Thyroid gland (tissue), 4 donors: ENCODE data around the gene PLA2G4D.

ENCODE experiments used
- POLR2A ChIP-seq, 2 donors: fragments of 450-650 bp; IDR thresholded peaks; one replicate each; pipeline ENCODE4 v1.6.1; 2017; ENCODE audit warnings: antibody characterized with exemption in 2 of 2, mild to moderate bottlenecking in 2 of 2, moderate library complexity in 1 of 2
- TF ChIP-seq, protein P1 (sequence below), 6 experiments: fragments of 200-600 bp in 3 of 6; fragments of 450-650 bp in 3 of 6; sonication (generic) in 3 of 6; IDR thresholded peaks; one replicate each; pipeline ENCODE4 v1.5.1; 2016 to 2019; ENCODE audit warnings: antibody characterized with exemption in 6 of 6, mild to moderate bottlenecking in 2 of 6, inconsistent platforms in 1 of 6, moderate library complexity in 1 of 6

DNA sequence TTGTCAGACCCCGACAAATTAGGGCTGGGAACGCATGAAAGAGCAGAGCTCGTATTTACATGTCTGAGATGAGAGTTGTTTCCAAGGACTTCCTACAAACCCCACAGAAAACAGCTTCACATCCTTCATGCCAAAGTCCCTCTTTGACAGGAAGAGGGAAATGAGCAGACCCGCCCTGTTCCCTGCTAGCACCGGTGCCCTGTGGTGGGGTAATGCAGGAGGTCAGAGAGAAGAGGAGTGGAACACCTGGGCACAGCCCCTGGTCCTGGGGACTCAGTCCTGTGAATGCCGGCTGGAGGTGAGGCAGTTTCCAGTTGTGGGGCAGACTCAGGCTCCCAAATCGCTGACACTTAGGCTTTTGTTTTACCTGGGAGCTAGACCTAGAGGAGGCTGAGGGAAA, 4.0 kb downstream of the PLA2G4D start:
- TF ChIP-seq, protein P1, sequence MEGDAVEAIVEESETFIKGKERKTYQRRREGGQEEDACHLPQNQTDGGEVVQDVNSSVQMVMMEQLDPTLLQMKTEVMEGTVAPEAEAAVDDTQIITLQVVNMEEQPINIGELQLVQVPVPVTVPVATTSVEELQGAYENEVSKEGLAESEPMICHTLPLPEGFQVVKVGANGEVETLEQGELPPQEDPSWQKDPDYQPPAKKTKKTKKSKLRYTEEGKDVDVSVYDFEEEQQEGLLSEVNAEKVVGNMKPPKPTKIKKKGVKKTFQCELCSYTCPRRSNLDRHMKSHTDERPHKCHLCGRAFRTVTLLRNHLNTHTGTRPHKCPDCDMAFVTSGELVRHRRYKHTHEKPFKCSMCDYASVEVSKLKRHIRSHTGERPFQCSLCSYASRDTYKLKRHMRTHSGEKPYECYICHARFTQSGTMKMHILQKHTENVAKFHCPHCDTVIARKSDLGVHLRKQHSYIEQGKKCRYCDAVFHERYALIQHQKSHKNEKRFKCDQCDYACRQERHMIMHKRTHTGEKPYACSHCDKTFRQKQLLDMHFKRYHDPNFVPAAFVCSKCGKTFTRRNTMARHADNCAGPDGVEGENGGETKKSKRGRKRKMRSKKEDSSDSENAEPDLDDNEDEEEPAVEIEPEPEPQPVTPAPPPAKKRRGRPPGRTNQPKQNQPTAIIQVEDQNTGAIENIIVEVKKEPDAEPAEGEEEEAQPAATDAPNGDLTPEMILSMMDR (IDR thresholded peaks at IDR 0.05), result no peak
- TF ChIP-seq POLR2A (IDR thresholded peaks at IDR 0.05), result no peak
